HG02759 (cell line): ENCODE data around the gene CCR5AS.
"Not testable (repeated sequence)": the region's sequence is repeated elsewhere in the genome, so short reads cannot be mapped to it uniquely, and the experiment has no call there.

Source experiments
- ATAC-seq: cut with Tn5 transposase; IDR thresholded peaks from one replicate; pipeline ENCODE4 v1.9.1; 2021; ENCODE audit warnings: mild to moderate bottlenecking, moderate library complexity; ENCODE audit not compliant: unreplicated experiment

Gene CCR5AS

DNA sequence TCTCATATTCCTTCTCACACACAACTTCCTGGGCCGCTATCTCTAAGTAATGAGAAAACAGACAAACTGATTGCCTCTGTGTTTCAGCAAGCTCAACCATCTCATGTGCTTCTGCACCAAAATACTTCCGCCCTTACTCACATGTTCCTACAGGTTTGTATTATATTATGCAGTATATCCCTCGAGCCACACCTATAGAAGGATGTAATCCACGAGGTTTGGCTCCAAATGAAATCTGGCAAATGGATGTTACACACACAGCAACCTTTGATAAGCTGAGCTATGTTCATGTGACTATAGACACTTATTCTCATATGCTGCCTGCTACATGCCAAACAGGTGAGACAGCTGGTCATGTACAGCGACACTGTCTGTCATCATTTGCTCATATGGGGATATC lies 22.8 kb upstream of the CCR5AS start:
- ATAC-seq = no peak

DNA sequence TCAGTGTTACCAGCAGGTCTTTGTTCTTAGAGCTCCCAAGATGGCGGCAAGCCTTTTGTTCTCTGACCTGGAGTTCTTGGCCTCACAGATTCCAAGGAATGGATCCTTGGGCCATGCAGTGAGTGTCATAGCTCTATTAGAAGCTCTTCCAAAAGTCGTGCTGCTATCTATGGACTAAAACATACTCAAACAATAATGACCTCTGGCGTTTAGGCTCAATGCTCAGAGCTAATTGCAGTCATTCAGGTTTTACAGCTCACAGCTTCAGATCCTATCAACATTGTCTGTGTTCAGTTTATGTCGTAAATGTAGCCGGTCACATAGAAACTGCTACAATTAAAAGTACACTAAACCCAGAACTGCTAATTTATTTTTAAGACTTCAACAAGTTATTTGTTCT lies 22.4 kb upstream of the CCR5AS start:
- no peak for ATAC-seq

DNA sequence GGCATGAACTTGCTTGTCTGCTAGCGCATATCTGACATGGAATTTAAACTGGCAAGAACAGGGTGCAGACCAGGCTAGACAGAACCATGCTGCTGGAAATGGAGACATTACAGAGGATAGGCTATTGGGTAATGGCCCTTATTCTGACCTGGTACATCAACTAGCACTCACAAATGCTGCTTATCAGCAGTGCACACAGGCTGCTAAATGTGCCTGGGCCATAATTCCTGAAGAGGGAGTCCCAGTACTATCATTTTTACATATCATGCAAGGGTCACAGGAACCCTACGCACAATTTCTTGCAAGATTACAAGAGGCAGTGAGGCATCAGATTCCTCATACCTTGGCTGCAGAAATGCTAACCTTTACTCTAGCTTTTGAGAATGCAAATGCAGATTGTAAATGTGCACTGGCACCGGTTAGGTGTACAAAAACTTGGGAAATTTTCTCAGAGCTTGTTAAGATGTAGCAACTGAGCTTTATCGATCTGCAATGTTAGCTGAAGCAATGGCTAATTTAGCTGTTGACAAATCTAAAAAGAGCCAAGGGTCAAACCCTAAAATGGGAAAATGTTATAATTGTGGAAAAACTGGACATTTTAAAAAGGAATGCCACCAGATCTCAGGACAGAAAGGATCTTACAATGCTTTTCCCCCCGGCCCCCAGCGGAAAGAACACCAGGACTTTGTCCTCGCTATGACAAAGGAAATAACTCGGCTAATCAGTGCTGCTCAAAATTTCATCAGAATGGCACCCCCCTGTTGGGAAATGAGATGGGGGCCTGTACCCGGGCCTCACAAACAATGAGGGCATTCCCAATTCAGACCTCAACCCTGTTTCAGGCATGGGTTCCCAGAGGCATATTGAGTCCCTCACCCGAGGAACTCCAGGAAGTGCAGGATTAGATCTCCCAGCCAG lies 21.3 kb upstream of the CCR5AS start:
- no peak for ATAC-seq

DNA sequence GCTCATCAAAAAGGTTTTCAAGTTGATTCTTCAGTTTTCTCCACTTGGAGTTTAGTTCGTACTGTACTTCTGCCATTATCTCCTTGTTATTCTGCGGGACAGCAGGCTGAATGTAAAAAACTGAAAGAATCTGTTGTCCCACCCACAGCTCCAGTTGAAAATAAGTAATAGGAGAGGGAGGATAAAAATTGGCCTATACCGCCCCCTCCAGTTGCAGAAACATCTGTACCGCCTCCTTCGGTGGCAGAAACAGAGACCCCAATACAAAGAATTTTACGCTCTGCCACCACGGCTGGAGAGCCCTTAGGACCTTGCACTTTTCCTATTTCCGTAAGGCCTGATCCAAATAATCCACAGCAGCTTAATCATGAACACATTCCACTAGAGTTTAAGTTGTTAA lies 20.5 kb upstream of the CCR5AS start:
- not testable (repeated sequence) for ATAC-seq

DNA sequence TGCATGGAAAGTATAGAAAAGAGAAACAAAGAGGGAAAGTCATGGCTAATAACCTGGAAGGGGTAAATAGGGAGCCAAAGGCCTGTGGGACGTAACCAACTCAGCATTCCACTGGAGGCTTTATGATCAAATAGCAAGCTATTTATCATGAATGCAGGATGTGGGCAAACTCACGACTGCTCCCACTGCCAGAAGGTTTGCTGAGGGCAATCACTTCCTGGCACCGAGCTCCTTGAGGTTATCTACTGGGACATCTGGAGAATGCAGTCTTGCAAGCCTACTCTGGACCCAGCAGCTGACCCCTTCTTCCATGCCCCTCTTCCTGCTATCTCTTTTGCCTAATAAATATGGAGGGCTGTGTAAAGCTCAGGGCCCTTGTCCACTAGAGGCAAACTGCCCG lies 19.6 kb upstream of the CCR5AS start:
- ATAC-seq = not testable (repeated sequence)

DNA sequence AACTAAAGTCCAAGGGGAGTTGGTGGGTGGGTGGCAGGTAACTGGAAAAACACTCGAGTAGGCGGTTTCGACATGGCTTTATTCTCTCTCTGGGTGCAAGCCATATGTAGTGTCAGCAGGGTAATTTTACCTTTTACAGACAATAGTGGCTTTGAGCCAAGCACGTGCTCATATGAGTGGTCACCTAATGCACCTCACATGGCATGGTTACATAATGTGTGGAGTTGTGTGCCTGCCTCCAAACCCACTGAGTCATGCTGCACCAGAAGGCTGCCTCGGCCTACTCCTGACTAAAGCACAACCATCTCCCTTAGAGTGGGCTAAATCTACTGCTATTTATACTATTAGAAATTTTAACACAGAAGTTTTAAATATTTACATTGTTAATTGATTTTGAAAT lies 16.7 kb upstream of the CCR5AS start:
- no peak for ATAC-seq

DNA sequence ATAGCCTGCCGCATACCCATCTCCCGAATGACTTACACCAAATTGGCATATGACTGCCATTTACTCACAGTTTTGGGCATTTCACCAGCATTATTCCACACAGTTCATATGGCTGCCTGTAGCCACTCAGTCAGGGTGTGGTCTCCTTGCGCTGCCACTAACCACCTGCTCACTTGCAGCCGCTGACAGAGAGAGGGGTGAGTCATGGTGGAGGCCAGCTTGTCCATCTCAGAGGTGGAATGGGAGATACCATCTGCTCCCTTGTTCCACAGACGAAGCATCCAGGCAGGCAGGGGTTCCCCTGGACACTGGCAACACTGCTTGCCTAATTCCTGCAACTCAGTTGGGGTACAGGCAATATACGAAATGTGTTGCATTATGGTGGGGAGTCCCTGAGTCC lies 15.8 kb upstream of the CCR5AS start:
- no peak for ATAC-seq

DNA sequence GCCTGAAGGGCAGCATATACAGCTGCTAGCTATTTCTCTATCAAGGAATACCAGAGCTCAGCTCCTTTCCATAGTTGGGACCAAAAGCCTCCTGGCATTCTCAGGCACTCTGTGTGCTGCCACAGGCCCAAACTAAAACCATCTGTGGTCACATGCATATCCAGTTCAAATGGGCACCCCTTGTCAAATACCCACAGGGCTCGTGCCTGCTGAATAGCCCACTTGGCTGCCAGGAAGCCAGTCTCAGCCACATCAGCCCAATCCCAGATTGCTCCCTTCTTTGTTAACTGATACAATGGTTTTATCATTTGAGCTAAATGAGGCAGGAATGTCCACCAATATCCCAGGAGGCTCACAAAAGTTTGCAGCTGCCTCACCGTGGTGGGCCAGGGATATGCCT lies 14.1 kb upstream of the CCR5AS start:
- no peak for ATAC-seq

DNA sequence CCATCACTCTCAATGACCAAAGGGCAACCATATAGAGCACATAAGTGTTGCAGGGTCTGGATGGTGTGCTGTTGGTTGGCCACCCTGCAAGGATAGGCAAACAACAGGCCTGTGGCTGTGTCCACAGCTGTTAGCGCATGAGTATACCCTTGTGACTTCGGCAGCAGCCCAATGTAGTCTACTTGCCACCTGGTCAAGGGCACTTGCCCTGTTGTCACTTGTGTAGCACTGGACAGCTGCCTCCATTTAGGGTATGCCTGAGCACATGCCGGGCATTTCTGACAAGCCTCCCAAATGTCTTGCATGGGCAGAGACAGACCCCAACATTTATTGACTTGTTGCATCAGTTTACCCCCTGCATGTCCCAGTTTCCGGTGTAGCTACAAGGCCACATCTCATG lies 12.9 kb upstream of the CCR5AS start:
- no peak for ATAC-seq

DNA sequence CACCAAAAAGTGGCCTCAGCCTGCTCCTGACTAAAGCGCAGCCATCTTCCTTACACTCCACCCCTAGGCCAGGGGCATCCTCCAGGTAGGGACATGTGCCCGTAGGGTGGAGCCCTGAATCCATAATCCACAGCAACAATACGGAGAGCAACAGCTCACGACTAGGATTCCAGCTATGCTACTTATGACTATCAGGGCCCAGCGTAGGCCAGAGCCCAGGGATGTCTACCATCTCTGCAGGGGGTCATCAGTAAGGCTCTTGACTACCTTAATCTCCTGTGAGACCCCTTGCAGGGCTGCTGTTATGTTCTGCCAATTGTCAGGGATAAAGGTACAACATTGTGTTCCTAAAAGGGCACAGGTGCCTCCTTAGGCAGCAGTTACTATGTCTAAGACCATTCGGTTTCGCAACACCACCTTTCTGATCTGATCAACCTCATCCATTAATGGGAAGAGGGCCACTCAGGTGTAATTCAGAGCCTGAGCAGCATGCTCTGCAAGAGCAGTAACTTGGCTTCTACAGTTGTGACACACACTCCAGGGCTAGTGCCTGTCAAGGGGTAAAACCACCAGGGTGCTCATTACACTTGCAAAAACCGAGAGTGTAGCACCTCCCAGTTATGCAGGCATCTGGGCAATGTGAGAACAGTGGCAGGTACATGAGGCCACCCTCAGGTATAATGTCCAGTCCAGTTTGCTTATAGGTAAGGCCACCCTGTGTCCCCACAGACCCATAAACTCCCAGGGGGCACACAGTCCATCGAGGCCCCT lies 11.2 kb upstream of the CCR5AS start:
- ATAC-seq = no peak

DNA sequence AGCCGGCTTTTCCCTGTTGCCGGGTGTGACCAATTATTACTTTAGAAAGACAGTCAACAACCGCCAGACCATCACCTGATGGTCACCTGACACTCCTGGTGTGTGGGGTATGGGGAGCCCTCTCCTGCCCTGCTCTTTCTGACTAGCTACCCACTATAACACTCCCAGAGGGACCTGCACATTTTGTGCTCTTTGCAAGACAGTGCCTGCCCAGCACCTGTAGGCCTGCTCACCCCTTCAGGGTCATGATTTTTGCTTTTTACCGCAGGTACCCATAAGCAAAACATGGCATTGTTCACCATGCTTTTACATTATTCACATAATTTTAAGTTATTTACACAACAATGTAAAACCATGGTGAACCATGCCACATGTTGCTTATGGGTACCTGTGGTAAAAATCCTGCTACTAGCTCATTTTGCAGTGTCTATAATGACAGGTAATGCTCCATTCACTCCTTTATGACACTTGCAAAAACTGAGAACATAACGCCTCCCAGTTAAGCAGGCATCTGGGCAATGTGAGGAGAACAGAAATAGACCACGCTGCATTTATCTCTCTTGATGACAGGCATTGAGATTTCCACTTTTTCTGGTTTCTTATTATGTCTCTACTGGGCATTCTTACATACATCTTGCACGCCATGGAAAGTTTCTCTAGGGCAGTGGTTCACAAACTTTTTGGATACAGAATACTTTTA lies 10.1 kb upstream of the CCR5AS start:
- no peak for ATAC-seq

DNA sequence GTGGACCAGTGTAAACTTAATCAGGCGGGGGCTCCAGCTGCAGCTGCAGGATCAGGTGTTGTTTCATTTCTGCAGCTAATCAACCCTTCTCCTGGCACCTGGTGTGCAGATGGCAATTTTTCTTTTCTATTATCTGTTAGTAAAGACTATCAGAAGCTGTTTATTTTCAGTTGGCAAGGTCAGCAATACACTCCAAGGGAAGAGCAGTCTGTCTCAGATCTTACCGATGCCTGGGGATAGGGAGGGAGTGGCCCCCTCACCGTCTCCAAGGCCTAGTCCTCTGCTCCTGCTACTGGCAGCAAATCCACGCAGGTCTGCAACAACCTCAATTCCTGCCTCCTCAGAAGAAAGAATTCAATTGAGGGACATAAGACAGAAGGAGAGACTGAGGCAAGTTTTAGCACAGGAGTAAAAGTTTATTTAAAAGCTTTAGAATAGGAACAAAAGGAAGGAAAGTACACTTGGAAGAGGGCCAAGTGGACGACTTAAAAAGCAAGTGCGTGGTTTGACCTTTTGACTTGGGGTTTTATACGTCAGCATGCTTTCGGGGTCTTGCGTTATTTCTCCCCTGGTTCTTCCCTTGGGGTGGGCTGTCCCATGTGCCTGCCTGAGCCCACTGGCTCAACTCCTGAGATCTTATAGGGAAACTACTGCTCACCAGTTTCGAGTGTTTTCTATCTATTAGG lies 9.4 kb upstream of the CCR5AS start:
- no peak for ATAC-seq

DNA sequence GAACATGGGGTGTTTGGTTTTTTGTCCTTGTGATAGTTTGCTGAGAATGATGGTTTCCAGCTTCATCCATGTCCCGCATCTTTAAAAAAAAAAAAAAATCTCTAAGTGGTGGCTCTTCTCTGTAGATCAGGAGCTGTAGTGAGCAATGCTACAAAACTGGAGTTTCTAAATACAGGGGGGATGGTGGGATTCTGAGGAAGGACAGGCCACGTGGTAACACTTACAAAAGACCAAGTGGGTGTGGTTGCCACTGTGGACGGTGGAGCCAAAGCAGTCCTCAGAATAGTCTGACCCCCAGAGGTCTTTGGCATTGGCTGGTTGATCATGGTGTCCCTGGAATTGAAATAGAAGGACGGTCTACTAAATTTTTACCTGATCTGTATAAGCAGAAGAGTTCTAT lies 7.9 kb upstream of the CCR5AS start:
- no peak for ATAC-seq

DNA sequence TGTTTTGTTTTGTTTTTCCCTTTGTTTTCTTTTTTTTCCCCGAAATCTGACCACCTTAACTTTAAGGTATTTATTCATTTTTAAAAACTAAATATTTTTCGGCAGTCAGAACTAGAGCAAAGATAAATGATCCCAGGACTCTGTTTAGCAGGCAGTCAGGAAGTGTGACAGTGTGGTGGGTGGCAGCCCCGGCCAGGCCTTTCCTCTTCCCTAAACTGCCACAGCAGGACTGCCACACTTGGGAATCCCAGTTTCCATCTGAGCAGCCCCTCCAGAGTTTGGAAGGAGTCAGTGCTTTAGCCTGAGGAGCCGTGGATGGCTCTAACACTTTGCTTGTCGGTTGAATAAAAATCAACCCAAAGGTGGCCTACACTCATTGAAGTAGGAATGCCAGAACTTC lies 7.1 kb upstream of the CCR5AS start:
- ATAC-seq = no peak

DNA sequence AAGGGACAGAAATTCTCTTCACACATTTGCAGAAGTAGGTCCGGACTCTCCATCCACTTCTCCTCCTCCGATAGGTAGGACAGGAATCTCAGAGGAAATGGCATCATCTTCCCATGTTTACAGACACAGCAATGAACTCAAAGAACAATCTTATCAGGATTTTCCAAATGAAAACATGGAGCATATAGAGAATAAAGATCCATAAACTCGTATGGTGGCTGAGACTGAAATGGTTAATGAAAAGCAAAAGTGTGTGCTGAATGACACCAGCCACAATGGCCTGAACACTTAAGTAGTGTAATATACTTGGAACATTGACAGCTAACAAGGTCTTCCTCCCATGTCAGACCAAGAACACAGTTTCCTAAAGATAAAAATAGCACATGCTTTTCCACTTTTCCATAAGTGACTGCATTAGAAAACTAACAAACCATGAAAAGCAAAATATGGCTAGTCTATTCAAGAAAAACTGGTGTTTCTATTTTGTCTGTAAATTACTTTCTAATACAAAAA lies 6.0 kb upstream of the CCR5AS start:
- no peak for ATAC-seq

DNA sequence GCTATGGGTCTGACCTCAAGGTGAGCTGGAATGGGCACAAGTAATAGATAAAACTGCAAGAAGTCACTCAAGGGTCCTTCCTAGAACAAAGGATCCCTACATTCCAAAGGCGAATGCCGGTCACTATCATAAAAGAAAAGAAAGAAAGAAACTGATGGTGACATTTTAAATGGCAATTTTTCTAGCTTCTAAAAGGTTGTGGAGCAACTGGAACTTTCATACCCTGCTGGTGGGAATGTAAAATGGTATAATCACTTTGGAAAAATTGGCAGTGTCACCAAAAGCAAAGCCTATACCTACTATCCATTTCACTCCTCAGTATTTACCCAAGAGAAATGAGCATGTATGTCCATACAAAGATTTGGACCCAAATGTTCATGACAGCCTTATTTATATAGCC lies 4.4 kb upstream of the CCR5AS start:
- ATAC-seq = no peak

DNA sequence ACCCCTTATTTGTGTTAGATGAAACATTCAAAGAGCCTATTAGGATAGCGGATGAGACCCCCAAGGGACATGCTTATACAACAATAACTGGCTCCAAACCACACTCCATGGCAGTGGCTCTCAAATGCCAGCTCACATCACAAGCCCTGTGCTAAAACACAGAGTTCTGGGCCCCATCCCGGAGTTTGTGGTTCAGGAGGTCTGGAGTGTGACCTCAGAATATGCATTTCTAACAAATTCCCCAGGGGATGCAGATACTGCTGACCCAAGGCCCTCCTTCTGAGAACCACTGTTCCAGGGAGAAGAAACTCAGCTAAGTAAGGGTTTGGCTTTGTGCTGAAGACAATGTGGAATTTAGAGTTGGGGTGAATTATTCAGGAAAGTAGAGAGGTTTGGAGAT lies 3.8 kb upstream of the CCR5AS start:
- no peak for ATAC-seq

DNA sequence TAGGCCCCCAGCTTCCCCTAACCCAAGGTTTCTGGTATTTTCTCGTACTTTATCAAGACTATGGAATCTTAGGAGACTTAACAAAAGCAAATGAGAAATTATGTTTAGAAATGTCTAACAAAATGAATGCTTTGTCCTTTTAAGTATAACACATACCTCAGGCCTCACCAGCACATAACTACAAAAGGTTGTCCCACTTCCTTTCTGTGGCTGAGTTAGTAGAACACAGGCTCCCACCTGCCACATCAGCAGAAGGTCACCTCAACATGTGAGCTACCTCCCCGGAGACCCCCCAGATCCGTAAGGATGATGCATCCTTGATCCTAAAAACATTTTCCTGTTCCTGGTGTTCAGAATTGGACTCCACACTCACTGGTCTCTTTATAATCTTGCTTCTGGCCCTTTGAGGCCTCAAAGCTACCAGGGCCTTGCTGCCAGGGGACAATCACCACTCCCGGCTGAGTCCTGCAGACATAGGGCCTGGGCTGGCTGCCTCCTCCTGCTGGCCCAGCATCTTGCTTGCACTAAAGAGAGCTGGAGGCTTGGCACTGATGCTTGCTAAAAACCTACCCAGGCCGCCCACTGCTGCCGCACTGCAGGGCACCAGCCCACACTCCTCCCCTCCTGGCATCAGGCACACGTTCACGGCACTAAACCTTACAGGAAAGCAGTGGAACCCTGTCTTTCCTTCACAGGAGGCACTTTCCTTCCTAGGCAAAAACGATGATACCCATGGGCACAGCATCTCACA lies 3.0 kb upstream of the CCR5AS start:
- ATAC-seq = no peak

DNA sequence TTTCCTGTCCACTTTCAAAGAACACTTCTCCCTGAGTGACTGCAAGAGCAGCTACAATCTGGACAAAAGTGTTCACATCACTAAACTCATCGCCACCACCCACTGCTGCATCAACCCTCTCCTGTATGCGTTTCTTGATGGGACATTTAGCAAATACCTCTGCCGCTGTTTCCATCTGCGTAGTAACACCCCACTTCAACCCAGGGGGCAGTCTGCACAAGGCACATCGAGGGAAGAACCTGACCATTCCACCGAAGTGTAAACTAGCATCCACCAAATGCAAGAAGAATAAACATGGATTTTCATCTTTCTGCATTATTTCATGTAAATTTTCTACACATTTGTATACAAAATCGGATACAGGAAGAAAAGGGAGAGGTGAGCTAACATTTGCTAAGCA lies 2.0 kb upstream of the CCR5AS start:
- no peak for ATAC-seq

DNA sequence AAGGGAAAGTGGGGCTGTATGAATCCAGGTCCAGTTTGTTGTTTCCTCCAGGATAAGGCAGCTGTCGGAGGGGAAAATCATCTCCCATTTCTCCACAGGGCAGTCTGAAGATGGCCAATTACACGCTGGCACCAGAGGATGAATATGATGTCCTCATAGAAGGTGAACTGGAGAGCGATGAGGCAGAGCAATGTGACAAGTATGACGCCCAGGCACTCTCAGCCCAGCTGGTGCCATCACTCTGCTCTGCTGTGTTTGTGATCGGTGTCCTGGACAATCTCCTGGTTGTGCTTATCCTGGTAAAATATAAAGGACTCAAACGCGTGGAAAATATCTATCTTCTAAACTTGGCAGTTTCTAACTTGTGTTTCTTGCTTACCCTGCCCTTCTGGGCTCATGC lies 1.1 kb upstream of the CCR5AS start:
- ATAC-seq = no peak
